ENCODE data around the gene MLH1.

Gene MLH1

GRCh38 chr3:37094636-37095035, 101.3 kb downstream of the MLH1 start:
- no peak for DNase-seq (ENCODE audit: low read depth)

DNA sequence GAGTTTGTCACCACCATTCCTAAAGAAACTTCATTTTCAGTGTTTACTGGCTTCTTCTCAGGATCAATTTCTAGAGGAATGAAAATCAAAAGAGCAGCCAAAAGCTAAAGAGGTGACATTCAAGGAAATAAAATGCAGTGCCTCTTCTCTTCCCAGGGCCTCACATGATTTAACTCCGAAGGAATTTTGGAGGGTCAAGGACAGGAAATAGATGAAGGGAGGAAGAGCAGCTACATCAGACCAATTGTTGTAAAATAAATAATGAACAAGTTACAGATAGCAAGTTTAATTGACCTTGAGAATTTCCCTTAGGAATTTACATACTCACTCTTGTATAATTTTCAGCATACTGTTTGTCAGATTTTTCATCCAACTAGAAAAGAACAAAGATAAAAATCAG, 103.0 kb downstream of the MLH1 start:
- peak; percentile 60 for DNase-seq (ENCODE audit: low read depth)

DNA sequence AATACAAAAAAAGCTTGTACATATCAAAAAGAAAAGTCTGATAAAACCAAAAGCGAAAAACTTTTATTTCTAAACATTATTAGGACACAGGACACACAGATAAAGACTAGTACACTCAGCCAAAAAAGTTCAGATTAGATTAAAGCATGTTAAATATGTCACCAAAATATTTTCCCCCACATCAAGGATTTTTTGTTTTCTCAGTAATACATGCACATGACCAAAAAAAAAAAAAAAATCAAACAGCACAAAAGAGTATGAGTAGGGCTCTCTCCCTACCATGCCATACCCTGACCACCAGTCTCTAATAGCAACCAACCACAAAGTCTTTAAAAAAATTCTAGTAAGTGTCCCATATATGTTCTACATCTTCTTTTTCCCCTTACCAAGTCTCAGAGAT, 103.7 kb downstream of the MLH1 start:
- DNase-seq (ENCODE audit: low read depth) = peak; percentile 15

DNA sequence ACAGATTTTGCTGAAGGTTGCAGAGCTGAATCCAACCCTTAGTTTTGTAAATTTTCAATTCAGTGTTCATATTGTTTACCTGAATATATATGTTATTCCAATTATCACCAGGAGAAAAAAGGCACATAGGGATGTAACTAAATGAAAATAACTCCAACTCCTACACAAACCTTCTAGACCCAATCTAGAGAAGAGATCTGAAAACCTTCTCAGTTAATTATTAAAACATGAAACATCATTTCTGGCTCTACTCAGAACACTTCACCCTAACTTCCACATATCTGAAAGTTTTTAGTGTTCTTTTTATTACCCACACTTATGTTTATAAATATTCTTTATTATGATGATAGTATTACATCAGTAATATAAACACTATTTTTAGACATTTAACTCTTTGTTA, 104.5 kb downstream of the MLH1 start:
- DNase-seq (ENCODE audit: low read depth) = no peak

DNA sequence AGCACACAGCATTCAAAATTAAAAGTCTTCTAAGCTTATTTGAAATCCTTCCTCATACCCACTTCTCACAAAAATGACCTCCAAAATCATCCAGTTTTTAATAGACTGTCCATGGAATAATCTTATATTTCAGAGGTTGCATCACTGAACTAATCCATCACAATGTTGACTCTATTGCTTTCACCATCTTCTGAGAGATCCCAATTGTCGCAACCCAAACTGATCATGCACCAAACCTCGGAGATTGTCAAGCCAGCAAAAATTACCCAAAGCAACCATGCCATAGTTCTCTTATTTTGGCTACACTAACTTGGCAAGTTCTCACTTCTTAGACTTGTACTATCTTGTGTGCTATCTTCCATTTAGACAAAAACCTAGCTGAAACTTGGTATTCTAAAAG, 105.6 kb downstream of the MLH1 start:
- DNase-seq (ENCODE audit: low read depth) = no peak

- DNase-seq (ENCODE audit: low read depth) = no peak
Observed at GRCh38 chr3:37099469-37099868, 106.2 kb downstream of the MLH1 start.

DNA sequence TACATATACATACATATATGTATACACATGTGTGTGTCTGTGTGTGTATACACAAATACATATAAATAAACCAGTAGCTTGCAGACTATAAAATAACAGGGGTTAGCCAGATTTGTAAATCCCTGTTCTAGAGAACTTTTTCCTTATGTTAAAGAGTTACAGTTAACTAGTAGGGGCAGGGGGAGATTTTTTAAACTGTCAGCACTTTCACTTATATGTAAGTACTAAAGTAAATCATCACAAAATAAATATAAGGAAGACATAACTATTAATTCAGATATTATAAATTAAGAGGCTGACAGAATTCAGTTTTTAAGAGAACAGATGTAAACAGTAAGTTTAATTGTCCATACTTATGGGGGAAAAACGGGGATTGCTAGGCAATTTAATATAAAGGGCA, 107.1 kb downstream of the MLH1 start:
- no peak for DNase-seq (ENCODE audit: low read depth)

All from amniotic epithelial cell (primary cell).